Measurements from ENCODE around the gene TMEM42. TPM values are rescaled to one million over a fixed set of nuclear protein-coding genes. Genes with fewer than 3 reads are reported as not detected.

TMEM42 gene
- total RNA-seq, 1 experiment from 2014 or later = 12.7 TPM

DNA sequence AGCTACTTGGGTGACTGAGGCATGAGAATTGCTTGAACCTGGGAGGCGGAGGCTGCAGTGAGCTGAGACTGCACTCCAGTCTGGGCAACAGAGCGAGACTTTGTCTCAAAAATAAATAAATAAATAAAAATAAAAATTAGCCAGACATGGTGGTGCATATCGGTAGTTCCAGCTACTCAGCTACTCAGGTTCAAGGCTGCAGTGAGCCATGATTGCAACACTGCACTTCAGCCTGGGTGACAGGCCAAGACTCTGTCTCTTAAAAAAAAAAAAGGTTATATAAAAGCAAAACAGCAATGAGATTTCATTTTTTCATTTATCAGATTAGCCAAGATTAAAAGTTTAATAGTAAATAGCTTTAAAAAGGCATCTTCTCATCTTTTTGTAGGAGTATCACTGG, 15.6 kb downstream of the TMEM42 start:
- TF ChIP-seq SIN3A (IDR thresholded peaks at IDR 0.05; ENCODE audit: borderline replicate concordance, insufficient read depth, low read depth, low read length) = no peak
- POLR2A ChIA-PET = no interaction called here
- Histone ChIP-seq H3K27ac (ENCODE audit: low read length) (no peak overlapping the region), H3K9me3 (ENCODE audit: control insufficient read depth, insufficient read depth, low read depth, low read length) (no peaks in the 10 kb centered on the region), H3K4me3 (ENCODE audit: low read depth in 2 of 2, low read length in 2 of 2) (no peak overlapping the region), H3K4me1 (ENCODE audit: control insufficient read depth, insufficient read depth, low read length) (no peaks in the 10 kb centered on the region), H3K36me3 (ENCODE audit: control insufficient read depth, insufficient read depth, low read length) (no peaks in the 10 kb centered on the region), H3K27me3 (ENCODE audit: control insufficient read depth, insufficient read depth, low read length) (no peaks in the 10 kb centered on the region)
- intact Hi-C loops (cut with micrococcal nuclease; ENCODE audit: unreplicated experiment) (no loop called here), in situ Hi-C loops (cut with HindIII; ENCODE audit: low pct_unique_long_range_greater_than_20kb, low sequenced_read_pairs) (no loop called here)
- CTCF ChIA-PET = no interaction called here
- BruUV-seq (replicated peaks) = no TSS peak
- no peak for ATAC-seq
- no peak for DNase-seq (ENCODE audit: low read depth, low spot score)

GRCh38 chr3:44880284-44880683, 18.6 kb downstream of the TMEM42 start:
- CTCF ChIA-PET = no interaction called here
- no peak overlapping the region for H3K4me3 ChIP-seq (ENCODE audit: low read depth in 2 of 2, low read length in 2 of 2)
- DNase-seq (ENCODE audit: low read depth, low spot score) (no peak), ATAC-seq (peak; percentile 64)
- no peaks in the 10 kb centered on the region for H3K27me3 ChIP-seq (ENCODE audit: control insufficient read depth, insufficient read depth, low read length)
- intact Hi-C loops (cut with micrococcal nuclease; ENCODE audit: unreplicated experiment) (no loop called here), in situ Hi-C loops (cut with HindIII; ENCODE audit: low pct_unique_long_range_greater_than_20kb, low sequenced_read_pairs) (no loop called here)
- POLR2A ChIA-PET = no interaction called here
- H3K27ac ChIP-seq (ENCODE audit: low read length) = no peak overlapping the region
- H3K36me3 ChIP-seq (ENCODE audit: control insufficient read depth, insufficient read depth, low read length) = no peaks in the 10 kb centered on the region
- no TSS peak for BruUV-seq (replicated peaks)
- H3K4me1 ChIP-seq (ENCODE audit: control insufficient read depth, insufficient read depth, low read length) = peaks cover 8% of the 10 kb centered on the region; the same call in 1 of the 2 replicates
- H3K9me3 ChIP-seq (ENCODE audit: control insufficient read depth, insufficient read depth, low read depth, low read length) = no peaks in the 10 kb centered on the region
- TF ChIP-seq SIN3A (IDR thresholded peaks at IDR 0.05; ENCODE audit: borderline replicate concordance, insufficient read depth, low read depth, low read length) = no peak
- no peak for TF ChIP-seq TCF7L2 (IDR thresholded peaks at IDR 0.05; ENCODE audit: low read depth, low read length)
- no peak for TF ChIP-seq REST (IDR thresholded peaks at IDR 0.05; ENCODE audit: insufficient read depth in 1 of 2, low read depth in 2 of 2, low read length in 1 of 2)
- no peak for TF ChIP-seq POLR2AphosphoS5 (IDR thresholded peaks at IDR 0.05; ENCODE audit: low read depth, low read length)
- TF ChIP-seq, protein P1, sequence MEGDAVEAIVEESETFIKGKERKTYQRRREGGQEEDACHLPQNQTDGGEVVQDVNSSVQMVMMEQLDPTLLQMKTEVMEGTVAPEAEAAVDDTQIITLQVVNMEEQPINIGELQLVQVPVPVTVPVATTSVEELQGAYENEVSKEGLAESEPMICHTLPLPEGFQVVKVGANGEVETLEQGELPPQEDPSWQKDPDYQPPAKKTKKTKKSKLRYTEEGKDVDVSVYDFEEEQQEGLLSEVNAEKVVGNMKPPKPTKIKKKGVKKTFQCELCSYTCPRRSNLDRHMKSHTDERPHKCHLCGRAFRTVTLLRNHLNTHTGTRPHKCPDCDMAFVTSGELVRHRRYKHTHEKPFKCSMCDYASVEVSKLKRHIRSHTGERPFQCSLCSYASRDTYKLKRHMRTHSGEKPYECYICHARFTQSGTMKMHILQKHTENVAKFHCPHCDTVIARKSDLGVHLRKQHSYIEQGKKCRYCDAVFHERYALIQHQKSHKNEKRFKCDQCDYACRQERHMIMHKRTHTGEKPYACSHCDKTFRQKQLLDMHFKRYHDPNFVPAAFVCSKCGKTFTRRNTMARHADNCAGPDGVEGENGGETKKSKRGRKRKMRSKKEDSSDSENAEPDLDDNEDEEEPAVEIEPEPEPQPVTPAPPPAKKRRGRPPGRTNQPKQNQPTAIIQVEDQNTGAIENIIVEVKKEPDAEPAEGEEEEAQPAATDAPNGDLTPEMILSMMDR (IDR thresholded peaks at IDR 0.05) = no peak

GRCh38 chr3:44883213-44883955, 21.7 kb downstream of the TMEM42 start:
- intact Hi-C loops (cut with micrococcal nuclease; ENCODE audit: unreplicated experiment) (no loop called here), in situ Hi-C loops (cut with HindIII; ENCODE audit: low pct_unique_long_range_greater_than_20kb, low sequenced_read_pairs) (no loop called here)
- H3K4me1 ChIP-seq (ENCODE audit: control insufficient read depth, insufficient read depth, low read length) = peaks cover 8% of the 10 kb centered on the region; the same call in 1 of the 2 replicates
- TF ChIP-seq REST (IDR thresholded peaks at IDR 0.05; ENCODE audit: insufficient read depth in 1 of 2, low read depth in 2 of 2, low read length in 1 of 2) (no peak), POLR2AphosphoS5 (IDR thresholded peaks at IDR 0.05; ENCODE audit: low read depth, low read length) (no peak)
- TF ChIP-seq, protein P1 (IDR thresholded peaks at IDR 0.05) = no peak
- H3K36me3 ChIP-seq (ENCODE audit: control insufficient read depth, insufficient read depth, low read length) = no peaks in the 10 kb centered on the region
- no peaks in the 10 kb centered on the region for H3K9me3 ChIP-seq (ENCODE audit: control insufficient read depth, insufficient read depth, low read depth, low read length)
- H3K27ac ChIP-seq (ENCODE audit: low read length) = peak overlapping the region; percentile 0; the same call in 1 of the 2 replicates
- POLR2A ChIA-PET = no interaction called here
- DNase-seq (ENCODE audit: low read depth, low spot score) (no peak), ATAC-seq (no peak)
- no TSS peak for BruUV-seq (replicated peaks)
- H3K27me3 ChIP-seq (ENCODE audit: control insufficient read depth, insufficient read depth, low read length) = no peaks in the 10 kb centered on the region
- CTCF ChIA-PET = interaction anchor here (1.1 kb wide), 1 partner anchor 11 kb away, joined by 3 read pairs; no protein-coding TSS in a partner anchor
- no peak overlapping the region for H3K4me3 ChIP-seq (ENCODE audit: low read depth in 2 of 2, low read length in 2 of 2)
